T-helper 1 cell treated with Interleukin-12 subunit alpha and Interleukin-12 subunit beta and Interleukin-4 antibody, amounts not matched to agents 30 ng/mL and 1 ng/mL, for 36 hours (primary cell): ENCODE measurements around the gene FBXL5. TPM values are rescaled to one million over a fixed set of nuclear protein-coding genes. Genes with fewer than 3 reads are reported as not detected.

Experiments
- intact Hi-C: fragments of 100-400 bp; cut with micrococcal nuclease; formaldehyde crosslinking; loops from one replicate; pipeline ENCODE4 v1.15.1; 2024
- total RNA-seq: library from RNA; stranded (reverse); gene quantifications from 2 replicates; pipeline ENCODE4 v1.2.3, GENCODE V29; 2022

The FBXL5 gene
- total RNA-seq, 1 donor from 2014 or later = 37.5 TPM

DNA sequence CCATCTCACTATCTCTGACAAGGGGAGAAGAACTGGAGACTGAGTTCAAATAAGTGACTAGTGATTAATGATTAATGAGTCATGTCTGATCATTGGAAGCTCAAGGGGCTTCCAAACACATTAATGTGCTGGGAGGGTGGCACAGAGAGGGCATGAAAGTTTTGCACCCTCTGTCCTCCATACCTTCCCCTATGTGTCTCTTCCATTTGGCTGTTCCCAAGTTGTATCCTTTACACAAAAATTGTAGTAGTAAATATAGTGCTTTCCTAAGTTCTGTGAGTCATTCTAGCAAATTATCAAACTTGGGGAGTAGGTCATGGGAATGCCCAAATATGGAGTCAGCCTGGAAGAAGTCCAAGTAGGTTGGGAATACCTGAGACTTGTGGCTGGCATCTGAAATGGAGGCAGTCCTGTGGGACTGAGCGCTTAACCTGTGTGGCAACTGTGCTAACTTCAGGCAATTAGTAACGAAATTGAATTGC, 22.4 kb upstream of the FBXL5 start:
- intact Hi-C loops = no loop called here

DNA sequence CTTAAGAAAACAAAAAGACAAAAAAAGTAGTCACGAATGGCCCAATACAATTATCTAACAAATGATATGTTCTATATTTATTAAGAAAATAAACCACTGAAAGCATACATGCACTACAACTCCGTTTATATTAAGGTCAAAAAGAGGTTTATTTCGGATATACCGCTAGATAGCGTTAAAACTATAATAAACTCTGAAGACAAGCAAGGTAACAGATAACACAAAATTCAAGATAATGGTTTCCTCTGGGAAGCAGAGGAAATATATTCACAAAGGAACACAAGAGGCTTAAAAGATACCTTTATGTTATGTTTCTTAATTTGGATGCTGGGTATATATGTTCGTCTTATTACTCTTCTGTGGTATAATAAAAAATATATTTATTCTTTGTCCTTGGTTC, 21.7 kb upstream of the FBXL5 start:
- intact Hi-C loops = no loop called here

DNA sequence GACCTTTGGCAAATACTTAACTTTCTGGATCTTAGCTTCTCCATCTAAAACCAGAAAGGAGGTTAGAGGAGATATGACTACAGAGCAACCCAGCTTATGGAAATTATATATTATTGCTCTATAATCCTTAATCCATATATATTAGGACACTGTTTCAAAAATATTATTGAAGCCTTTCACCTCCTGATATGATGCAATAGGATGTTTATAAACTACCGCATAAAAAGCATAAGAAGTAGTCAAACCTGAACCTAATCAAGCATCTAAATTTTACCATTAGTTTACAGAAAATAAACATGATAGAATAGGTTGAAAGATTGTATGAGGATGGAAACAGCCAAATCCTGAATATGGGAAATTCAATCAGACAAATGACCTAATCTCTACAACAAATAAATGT, 20.9 kb upstream of the FBXL5 start:
- intact Hi-C loops = no loop called here

DNA sequence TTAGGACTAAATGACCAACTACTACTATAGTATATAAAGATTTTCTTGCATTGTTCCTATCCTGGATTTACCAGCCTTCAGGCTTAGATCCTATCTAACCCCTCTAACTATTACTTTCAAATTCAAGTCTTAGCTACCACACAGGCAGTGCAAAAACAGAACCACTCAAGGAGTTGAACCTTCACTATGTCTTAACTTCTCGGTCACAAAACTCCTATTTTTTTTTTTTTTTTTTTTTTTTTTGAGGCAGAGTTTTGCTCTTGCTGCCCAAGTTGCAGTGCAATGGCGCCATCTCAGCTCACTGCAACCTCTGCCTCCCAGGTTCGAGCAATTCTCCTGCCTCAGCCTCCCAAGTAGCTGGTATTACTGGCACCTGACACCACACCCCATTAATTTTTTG, 20.2 kb upstream of the FBXL5 start:
- intact Hi-C loops = no loop called here

DNA sequence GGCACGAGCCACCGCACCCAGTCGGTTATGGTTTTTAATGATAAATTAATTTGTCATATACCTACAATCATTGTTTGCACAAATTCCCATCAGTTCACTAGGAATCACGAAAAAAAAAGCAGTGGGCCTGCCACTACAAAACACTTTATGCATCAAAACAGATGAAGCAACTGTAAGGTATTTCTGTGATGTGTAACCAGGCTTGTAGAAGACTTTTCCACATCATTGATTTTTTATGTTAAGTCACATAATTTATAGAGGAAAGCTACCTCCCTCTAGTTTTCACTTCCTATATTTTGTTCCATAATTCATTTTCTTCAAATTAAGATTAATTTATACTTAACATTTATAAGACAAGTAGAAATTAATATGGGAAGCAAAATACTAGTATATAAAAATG, 19.8 kb upstream of the FBXL5 start:
- intact Hi-C loops = no loop called here

DNA sequence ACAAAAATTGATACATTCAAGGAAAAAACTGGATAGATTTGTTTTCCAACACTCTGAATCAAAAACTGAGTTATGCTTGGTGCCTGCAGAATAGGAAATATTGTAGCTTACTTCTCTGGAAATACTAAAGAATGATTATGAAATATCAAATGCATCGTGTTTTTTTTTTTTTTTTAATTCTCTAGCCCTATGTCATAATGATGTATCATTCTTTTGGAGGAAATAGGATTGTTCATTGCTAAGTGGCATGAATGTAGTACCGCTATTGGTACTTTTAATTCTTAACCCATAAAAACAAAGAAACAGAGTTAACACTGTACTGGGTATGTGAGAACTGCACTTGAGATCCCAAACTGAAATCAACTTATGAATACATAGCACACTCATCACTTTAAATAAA, 18.9 kb upstream of the FBXL5 start:
- intact Hi-C loops = no loop called here

DNA sequence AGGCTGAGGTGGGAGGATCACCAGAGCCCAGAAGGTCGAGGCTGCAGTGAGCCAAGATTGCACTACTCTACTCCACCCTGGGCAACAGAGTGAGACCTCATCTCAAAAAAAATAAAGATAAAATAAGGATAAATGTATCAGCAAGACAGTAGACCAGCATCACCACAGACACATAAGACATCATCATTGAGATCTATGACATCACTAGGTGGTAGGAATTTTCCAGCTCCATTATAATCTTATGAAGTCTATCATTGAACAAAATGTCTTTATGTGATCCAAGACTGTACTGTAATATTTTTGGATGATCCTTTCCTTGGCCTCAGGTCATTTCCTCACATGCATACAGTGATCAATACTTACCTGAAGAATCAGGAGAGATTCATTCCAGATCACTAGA, 18.2 kb upstream of the FBXL5 start:
- intact Hi-C loops = no loop called here

DNA sequence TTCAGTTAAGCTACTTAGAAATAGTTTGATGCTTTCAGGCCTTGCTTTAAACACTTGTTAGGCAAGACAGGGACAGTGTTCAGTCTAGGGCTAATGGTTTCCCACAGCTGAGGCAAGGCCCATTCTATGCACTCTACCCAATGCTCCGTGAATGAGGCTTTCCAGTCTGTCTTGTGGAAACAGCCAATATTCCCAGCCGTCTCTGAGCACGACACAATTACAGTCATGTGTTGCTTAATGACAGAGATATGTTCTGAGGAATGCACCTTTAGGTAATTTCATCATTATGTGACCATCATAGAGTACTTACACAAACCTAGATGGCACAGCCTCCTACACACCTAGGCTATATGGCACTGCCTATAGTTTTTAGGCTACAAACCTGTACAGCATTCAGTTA, 16.9 kb upstream of the FBXL5 start:
- intact Hi-C loops = no loop called here

DNA sequence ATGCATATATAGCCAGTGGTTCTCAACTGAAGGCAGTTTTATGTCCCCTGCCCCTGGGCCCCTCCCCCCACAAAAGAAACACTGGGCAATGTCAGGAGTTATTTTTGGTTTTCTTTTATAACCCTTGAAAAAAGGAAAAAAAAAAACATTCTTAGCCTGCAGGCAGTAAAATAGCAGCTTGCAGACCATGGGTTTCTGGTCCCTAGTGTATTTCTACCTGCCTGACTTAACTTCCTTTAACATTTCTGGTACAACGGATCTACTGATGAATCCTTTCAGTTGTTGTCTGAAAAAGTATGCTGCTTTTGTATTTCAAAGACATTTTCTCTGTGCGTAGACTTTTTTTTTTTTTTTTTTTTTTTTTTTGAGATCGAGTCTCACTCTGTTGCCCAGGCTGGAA, 15.4 kb upstream of the FBXL5 start:
- intact Hi-C loops = no loop called here

DNA sequence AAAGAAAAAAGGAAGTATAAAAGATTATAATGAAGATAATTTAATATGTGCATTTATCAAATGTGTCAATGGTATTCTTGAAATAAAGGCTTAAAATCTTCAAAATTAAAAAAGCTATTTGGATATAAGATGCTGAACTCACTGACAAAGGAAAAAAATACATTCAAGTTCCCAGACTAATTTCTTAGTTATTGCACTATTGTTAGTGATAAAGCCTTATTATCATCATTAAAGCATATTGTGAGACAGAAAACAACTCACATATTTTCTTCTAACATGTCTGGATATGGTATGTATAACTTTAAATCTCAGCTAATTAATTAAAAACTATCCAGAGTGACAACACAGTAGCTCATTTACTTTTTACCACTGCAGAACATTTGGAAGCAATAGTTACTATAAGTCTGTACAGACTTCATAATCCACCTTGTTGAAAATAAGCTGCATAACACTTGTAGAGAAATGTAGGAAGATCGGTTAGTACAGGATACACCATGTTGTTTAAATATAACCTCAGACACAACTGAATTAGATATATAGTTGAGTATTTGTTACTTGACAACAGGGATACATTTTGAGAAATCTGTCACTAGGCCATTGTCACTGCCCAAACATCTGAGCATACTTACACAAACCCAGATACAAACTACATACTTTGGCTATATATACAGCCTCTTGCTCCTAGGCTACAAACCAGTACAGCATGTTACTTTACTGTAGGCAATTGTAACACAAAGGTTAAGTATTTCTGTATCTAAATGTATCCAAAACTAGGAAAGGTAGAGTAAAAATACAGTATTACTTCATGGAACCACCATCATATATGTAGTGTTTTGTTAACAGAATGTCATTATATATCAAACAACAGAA, 13.6 kb upstream of the FBXL5 start:
- intact Hi-C loops = no loop called here

DNA sequence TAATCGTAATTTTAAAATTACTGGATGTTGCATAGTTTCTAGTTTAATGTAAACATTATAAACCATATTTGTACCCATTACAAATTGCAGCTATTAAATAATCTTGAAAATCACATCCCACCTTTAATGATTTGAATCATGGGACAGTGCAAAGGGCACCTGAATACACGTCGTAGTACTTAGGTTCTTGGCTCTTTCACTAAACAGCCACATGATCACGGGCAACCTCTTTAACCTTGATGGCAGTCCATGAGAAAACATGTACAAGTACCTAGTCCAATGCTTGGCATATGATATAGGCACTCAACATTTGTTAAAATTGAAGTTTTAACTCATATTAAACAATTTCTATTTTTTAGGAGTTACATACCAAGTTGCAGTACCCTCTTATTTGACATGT, 11.8 kb upstream of the FBXL5 start:
- intact Hi-C loops = no loop called here

DNA sequence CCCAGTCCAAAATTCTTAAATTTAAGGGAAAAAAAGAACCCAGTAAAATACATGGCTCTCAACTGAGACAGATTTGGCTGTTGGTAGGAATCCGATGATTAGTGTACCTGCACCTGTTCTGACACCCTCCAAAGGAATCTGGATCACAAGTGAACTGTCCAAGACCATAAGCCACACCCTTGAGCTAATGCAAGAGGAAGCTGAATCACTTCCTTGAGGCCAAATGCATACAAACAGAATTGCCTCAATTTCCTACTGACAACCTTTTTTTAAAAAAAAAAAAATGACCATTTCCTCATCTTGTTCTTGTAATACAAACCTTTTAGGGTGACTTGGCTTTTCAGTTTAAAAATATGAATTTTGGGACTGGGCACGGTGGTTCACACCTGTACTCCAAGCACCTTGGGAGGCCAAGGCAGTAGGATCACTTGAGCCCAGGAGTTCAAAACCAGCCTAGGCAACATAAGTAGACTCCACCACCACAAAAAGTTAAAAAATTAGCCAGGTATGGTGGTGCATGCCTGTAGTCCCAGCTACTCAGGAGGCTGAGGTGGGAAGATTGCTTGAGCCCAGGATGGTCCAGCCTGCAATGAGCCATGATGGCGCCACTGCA, 10.7 kb upstream of the FBXL5 start:
- intact Hi-C loops = no loop called here

DNA sequence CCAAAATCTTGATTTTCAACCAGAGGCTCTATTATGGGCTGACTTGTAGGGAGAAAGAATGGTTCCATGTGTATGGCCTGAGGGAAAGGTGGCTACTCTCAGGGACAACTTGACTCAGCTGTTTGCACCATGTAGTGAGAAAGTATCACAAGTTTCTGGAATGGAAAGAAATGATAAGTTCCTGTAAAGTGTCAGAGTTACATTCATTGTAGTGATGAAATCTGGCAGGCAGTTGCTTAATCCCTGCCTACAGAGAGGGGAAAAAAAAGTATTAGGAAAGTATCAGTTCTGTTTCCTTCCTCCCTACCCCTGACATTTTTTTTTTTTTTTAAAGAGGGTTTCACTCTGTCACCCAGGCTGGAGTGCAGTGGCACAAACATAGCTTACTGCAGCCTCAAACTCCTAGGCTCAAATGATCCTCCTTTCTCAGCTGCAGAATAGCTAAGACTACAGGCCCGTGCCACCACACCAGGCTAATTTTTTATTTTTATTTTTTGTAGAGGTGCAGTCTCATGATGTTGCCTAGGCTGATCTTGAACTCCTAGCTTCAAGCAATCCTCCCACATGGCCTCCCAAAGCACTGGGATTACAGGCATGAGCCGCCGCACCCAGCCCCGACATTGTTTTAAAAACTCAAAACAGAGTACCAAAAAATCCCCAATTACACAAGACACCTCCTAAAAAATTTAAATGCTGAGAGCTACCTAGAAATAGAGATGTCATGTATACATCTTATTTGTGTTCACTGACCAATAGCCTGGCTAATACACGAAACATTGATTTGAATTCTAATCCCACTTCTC, 4.8 kb upstream of the FBXL5 start:
- intact Hi-C loops = no loop called here

DNA sequence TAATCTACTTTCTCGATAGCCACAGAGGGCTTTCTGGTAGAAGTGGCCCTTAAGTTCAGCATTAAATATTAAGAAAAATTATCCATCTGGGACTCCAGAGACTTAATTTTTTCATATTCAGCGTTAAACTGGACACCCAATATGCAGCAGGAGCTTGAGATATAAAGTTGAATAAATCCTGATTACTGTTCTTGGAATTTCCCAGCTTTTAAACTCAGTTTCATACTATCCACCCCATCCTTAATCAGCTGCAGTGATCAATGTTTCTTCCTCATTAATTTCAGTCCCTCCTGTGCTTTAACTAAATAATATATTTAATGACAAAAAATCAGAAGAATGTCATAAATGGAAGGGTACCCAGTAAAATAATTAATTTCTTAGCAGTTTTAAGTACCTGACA, 3.6 kb upstream of the FBXL5 start:
- intact Hi-C loops = no loop called here

DNA sequence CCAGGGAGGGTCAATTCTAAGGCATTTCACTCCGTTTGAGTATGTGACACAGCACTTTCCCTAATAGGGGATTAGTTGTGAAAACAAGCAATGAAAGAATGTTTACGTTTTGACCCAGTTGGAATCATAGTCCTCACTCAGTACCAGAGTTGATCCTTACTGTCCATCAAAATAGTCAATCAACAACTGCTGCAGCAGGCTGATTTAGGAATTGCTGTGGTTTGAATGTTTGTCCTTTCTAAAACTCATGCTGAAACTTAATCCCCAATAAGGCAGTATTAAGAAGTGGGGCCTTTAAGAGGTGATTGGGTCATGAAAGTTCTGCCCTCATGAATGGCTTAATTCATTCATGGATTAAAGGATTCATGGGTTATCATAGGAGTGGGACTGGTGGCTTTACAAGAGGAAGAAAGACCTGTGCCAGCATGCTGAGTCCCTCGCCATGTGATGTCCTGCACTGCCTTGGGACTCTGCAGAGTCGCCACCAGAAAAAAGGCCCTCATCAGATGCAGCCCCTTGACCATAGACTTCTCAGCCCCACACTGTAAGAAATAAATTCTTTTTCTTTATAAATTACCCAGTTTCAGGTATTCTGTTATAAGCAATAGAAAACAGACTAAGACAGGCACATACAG, 3.1 kb upstream of the FBXL5 start:
- intact Hi-C loops = no loop called here

DNA sequence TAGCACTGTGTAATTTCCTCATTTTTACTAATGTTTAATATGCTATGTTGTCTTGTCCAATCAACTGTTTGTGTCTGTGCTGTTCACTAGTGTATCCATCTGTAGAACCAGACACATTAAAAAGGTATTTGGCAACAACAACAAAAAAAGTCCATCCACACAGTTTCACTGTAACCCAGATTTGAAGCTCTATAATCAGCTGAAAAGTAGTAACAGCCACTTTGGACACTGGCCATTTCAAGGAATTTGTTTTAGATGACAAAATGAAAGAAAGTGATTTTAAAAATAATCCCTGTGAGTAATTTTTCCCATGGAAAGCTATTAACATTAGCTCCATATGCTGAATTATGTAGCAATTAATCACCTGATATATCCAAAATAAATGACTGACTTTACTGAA, 2.2 kb upstream of the FBXL5 start:
- intact Hi-C loops = no loop called here

DNA sequence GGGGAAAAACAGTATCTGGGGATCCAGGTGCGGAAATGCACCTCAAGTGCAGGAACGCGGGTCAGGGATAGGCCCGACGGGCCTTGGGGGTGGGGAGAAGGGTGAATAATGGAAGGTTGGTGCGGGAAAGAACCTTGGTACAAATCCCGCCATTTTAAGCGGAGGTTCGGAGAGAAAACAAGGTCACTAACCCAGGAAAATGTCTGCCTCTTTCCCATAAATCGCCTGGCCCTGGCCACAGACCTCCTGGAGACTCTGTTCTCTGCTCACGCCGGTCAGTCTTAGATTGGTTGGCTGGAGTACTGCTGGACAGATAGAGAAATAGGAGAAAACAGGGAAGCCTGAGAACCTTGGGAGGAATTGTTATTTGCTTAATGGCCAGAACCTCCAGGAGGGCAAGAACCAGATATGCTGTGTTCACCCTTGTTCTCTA, 897 bp upstream of the FBXL5 start:
- intact Hi-C loops = no loop called here

DNA sequence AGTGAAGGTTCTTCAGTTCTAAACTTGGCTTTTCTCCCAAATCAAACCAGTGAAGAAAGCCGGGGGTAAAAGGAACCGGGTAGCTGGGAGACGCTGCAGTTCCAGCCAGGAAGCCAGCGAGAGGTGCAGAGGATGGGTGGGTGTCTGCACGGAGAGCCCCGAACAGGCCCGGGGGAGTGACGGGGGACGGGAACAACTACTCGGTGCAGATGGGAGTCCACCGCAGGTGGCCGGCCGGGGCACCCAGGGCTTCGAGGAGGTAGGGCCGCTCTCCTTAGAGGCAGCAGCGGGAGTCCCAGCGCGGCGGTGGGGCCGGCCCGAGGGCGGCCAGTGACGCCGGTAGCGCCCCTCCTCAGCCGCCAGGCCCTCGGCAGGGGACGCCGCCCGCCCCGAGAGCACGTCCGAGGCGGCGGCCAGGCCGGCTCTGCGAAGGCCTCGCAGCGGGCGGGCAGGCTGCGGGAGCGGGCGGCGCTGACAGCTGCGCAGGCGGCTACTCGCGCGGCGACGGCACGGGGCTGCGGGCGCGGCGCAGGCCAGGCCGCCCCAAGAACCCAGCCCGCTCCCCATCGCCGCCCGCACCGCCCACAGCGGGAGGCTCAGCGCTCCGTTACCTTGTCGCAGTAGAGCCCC, 449 bp downstream of the FBXL5 start:
- intact Hi-C loops = loop anchor here (1.0 to 5.0 kb wide), 6 partner anchors 27 to 1997 kb away; partner anchors contain the start of genes CD38, CPEB2, FAM200B and TAPT1

DNA sequence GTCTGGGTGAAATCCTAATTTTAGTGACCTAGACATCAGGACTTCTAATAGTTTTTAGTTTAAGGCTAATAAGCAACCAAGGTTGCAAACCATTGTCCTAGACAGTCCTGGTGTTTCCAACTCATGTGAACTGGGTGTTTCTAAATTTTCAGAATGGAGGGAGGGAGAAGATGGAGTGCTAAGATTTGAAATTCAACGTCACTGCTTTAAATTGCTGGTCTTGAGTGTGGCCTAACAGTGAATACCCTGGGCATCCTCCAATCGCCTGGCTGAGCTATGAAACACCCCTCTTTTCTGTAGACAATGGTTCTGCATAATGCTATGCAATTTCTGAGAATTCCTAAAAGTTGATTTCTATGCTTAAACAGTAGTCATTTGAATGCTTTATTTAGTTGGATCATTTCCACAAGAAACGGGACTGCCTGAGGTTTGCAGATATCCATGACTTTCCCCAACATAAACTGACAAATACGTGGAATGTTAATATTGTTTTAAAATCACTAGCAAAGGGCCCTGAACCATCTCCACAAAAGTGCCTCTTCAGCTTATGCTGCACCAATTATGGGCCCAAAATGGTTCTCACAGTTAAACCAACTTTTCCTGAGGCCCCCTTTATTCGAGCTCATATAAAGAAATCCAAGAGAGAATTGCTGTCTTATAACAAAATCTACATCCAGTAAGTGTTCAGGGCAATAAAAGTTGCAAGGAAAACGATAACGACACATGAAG, 1.1 kb downstream of the FBXL5 start:
- intact Hi-C loops = loop anchor here (2.0 to 5.0 kb wide), 3 partner anchors 49 to 1997 kb away; partner anchors contain the start of genes BST1 and CD38

DNA sequence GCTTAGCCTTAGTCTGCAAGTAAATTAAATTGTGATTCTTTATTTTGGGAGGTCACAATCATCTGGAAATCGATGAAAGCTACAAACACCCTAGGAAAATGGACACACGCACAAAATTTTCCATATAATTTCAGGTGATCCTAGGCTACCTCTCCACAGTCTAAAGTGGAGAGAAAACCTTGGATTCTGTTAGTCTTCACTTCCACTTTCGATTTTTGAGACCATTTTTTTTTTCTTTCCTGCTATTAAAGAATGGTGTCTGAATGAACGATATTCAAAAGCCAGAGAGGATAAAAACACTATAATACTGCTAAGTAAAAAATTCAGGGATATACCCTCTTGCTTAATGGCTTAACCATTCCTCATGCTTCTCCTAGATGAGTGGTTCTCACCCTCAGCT, 1.7 kb downstream of the FBXL5 start:
- intact Hi-C loops = loop anchor here (2.0 to 5.0 kb wide), 2 partner anchors 49 to 1996 kb away; partner anchors contain the start of gene BST1
